Measurements from ENCODE around the gene TSPOAP1. TPM values are rescaled to one million over a fixed set of nuclear protein-coding genes. Genes with fewer than 3 reads are reported as not detected.
A peak's percentile ranks its signal among the peaks of the same experiment; 100 is the strongest.

TSPOAP1 gene
- total RNA-seq (10.0 and 15.4 TPM in 2 replicates), polyA plus RNA-seq (17.8 and 19.0 TPM in 2 replicates)

DNA sequence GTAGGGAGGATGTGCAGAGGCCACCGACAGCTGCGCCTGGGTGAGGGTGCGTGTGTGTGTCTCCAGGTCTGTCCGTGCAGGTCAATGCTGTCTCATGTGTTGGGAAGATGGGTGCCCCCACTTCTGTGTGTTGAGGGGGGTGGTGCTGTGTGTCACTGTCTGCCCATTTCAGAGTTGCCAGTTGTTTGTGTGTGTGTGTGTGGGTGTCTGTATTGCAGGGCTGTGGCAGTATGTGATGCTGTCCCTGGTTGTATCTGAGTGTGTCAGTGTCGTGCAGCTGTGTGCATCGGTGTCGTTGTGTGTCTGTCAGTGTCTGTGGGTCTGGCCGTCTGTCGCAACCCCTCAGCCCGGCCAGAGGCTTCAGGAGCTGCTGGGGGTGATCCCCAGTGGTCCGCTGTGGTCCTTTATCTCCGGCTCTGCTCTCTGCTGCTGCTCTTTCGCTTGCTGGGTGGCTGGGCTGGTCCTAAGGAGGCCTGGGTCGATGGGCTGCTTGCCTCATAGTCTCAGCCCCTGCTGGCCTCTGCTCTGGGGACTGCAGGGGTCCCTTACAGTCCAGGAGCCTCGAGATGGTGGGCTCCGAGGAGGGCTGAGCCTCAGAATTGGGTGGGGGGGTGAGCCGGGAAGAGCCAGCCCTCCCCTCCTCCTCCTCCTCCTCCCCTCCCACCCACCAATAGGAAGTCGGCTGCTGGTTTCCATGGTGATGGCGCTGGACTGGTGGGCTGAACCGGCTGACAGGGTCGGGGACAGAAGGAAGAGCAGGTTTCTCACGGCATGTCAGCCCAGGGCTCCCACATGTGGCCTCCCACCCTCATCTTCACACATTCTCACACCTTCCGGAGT lies at the start of gene TSPOAP1:
Gene TSPOAP1 (minus strand): TSS at position 601 of the 840 bp plus-strand sequence. CDS start 875 bp downstream, outside the sequence.
- no peak for DNase-seq (ENCODE audit: low spot score)
- peak within 1 kb of the TSS; percentile 53 for H3K4me2 ChIP-seq

GRCh38 chr17:58377661-58378060 lies 49.1 kb upstream of the TSPOAP1 start:
- Histone ChIP-seq H2AFZ (no peak overlapping the region), H3K9me2 (replicated peaks; ENCODE audit: insufficient read depth) (no peaks in the 10 kb centered on the region), H4K20me1 (ENCODE audit: insufficient read depth, poor library complexity, severe bottlenecking) (no peaks in the 10 kb centered on the region), H3K9me3 (ENCODE audit: low read depth) (no peaks in the 10 kb centered on the region), H3K27me3 (no peaks in the 10 kb centered on the region), H3K4me1 (ENCODE audit: insufficient read depth) (peaks cover 71% of the 10 kb centered on the region), H3K4me3 (no peak overlapping the region), H3K79me2 (peaks cover 67% of the 10 kb centered on the region), H3K27ac (peak overlapping the region; percentile 41), H3K4me2 (no peak overlapping the region), H3K36me3 (replicated peaks; ENCODE audit: insufficient read depth, low read depth) (no peaks in the 10 kb centered on the region)
- TF ChIP-seq CTCF (IDR thresholded peaks at IDR 0.05; ENCODE audit: poor library complexity) (no peak), EZH2 (IDR thresholded peaks at IDR 0.05; ENCODE audit: borderline replicate concordance) (no peak), EZH2phosphoT487 (IDR thresholded peaks at IDR 0.05; ENCODE audit: low read depth, severe bottlenecking, unreplicated experiment) (no peak)
- WGBS (ENCODE audit: low lambda C conversion rate, missing lambda C conversion rate) = 52% methylated on average over 5 of the region's 5 CpGs
- DNase-seq (ENCODE audit: low spot score) = no peak

More for the DNA sequence above, at the start of gene TSPOAP1:
- H3K36me3 ChIP-seq (replicated peaks; ENCODE audit: insufficient read depth, low read depth) = no peaks in the 10 kb centered on the region
- TF ChIP-seq EZH2 (IDR thresholded peaks at IDR 0.05; ENCODE audit: borderline replicate concordance) = no peak
- TF ChIP-seq EZH2phosphoT487 (IDR thresholded peaks at IDR 0.05; ENCODE audit: low read depth, severe bottlenecking, unreplicated experiment) = no peak
- TF ChIP-seq CTCF (IDR thresholded peaks at IDR 0.05; ENCODE audit: poor library complexity) = no peak
- H3K9me2 ChIP-seq (replicated peaks; ENCODE audit: insufficient read depth) = no peaks in the 10 kb centered on the region
- no peak within 1 kb of the TSS for H3K4me3 ChIP-seq
- H2AFZ ChIP-seq = no peak within 1 kb of the TSS
- no peaks in the 10 kb centered on the region for H3K79me2 ChIP-seq
- no peaks in the 10 kb centered on the region for H3K9me3 ChIP-seq (ENCODE audit: low read depth)
- H3K4me1 ChIP-seq (ENCODE audit: insufficient read depth) = peaks cover 10% of the 10 kb centered on the region
- 60% methylated on average over 20 of the region's 23 CpGs for WGBS (ENCODE audit: low lambda C conversion rate, missing lambda C conversion rate)
- no peaks in the 10 kb centered on the region for H4K20me1 ChIP-seq (ENCODE audit: insufficient read depth, poor library complexity, severe bottlenecking)
- no peaks in the 10 kb centered on the region for H3K27me3 ChIP-seq
- H3K27ac ChIP-seq = no peak within 1 kb of the TSS

- peak; percentile 74 for DNase-seq (ENCODE audit: low spot score)
These were observed 48.6 kb upstream of the TSPOAP1 start for GRCh38 chr17:58377093-58377601.

More at GRCh38 chr17:58377093-58377601, 48.6 kb upstream of the TSPOAP1 start:
- Histone ChIP-seq H3K27ac (peak overlapping the region; percentile 68), H3K4me1 (ENCODE audit: insufficient read depth) (peaks cover 65% of the 10 kb centered on the region), H3K79me2 (peaks cover 67% of the 10 kb centered on the region), H3K9me3 (ENCODE audit: low read depth) (no peaks in the 10 kb centered on the region), H4K20me1 (ENCODE audit: insufficient read depth, poor library complexity, severe bottlenecking) (no peaks in the 10 kb centered on the region), H3K9me2 (replicated peaks; ENCODE audit: insufficient read depth) (no peaks in the 10 kb centered on the region), H3K27me3 (no peaks in the 10 kb centered on the region), H2AFZ (no peak overlapping the region), H3K4me2 (no peak overlapping the region), H3K36me3 (replicated peaks; ENCODE audit: insufficient read depth, low read depth) (no peaks in the 10 kb centered on the region), H3K4me3 (no peak overlapping the region)
- WGBS (ENCODE audit: low lambda C conversion rate, missing lambda C conversion rate) = 56% methylated on average over 3 of the region's 3 CpGs
- TF ChIP-seq CTCF (IDR thresholded peaks at IDR 0.05; ENCODE audit: poor library complexity) (no peak), EZH2phosphoT487 (IDR thresholded peaks at IDR 0.05; ENCODE audit: low read depth, severe bottlenecking, unreplicated experiment) (no peak), EZH2 (IDR thresholded peaks at IDR 0.05; ENCODE audit: borderline replicate concordance) (no peak)

Measured in hepatocyte (in vitro differentiated cells).